ENCODE results near the gene SNRNP25.
"Not testable (repeated sequence)": the region's sequence is repeated elsewhere in the genome, so short reads cannot be mapped to it uniquely, and the experiment has no call there.

SNRNP25 gene

DNA sequence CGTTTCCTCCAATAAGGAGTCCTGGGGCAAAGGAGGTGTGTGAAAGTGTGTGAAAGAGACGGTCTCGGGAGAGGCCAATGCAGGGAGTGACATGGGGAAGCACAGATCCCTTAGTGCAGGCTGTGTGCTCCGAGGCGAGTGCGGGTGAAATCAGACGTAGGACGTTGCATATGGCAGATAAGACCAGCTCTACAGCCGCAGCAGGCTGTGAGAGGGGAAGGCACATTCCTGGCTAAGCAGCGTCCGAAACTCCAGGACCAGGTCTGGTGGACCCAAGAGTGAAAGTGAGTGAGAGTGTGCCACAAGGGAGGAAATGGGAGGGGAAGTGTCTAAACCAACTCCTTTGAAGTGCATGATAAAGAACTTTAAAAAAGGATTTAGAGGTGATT lies 11.6 kb upstream of the SNRNP25 start:
- no peak for DNase-seq

DNA sequence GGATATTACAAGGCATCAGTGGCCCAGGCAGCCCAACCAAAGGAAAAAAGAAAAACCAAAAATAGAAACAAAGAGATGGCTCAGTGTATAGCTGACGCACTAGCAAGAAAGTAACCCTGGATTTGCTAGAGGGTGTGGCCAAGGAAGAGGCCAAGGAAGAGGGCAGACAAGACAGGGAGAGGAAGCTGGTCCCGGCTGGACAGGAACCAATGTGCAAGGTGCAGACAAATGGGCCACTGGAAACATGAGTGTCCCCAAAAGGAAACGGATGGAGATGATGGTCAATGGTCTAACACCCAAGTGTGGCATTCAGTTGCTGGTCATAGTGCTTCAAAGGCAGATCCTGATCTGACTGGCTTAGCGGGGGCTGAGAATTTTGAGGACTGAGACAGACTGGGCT lies 10.9 kb upstream of the SNRNP25 start:
- DNase-seq = no peak

DNA sequence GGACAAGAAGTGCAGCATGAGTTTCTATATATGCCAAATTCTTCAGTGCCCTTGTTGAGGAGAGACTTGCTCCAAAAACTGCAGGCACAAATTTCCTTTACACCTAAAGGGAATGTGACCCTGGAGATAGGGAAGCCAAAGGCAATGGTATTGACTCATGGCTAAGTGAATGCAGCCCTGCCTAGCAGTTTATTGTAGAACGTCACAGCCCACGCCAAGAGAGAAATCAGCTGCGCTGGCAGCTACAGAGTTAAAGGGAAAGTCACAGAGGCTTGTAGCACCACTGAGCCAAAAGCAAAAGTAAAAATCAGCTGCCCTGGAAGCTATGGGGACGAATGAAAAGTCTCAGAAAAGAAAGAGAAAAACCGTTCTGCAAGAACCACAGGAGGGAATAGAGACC lies 10.3 kb upstream of the SNRNP25 start:
- DNase-seq = no peak

DNA sequence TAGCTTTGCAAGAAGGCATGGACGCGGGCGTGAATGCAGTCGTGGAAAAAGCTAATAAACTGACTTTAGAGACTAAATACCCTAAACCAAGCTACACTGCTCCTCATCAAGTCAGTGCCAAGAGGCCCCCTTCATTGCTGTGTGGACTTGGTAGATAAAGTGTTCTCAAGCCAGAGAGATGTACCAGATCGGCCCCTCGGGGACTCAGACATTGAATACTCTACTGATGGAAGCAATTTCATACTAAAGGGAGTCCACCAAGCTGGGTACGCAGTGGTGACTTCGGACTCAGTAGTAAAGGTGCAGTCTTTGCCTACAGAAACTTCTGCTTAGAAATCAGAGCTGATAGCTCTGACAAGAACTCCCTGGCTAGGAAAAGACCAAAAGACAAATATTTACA lies 9.0 kb upstream of the SNRNP25 start:
- DNase-seq = no peak

DNA sequence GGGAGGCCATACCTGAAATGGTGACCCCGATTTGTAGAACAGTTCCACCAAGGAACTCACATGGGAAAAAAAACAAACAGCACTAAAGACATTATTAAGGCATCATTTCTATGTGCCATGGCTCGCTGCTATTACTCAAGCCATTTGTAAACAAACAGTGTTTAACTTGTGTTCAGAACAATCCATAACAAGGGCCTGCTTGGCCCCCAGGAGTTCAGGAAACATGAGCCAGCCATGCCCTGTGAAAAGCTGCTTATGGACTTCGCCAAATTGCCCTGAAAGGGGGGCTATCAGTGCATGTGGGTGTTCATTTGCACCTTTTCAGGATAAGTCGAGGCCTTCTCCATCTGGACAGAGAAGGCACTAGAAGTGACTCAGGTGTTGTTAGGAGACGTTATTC lies 8.2 kb upstream of the SNRNP25 start:
- no peak for DNase-seq

DNA sequence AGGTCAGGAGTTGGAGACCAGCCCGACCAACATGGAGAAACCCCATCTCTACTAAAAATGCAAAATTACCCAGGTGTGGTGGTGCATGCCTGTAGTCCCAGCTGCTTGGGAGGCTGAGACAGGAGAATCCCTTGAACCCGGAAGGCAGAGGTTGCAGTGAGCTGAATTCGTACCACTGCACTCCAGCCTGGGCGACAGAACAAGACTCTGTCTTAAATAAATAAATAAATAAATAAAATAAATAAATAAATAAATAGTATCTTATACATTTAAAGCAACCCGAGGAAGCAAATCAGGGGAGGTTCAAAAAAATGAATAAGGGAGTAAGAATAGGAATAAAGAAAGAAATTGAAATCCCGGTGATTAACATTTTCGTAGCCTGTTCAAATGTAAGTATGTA lies 7.1 kb upstream of the SNRNP25 start:
- DNase-seq = not testable (repeated sequence)

DNA sequence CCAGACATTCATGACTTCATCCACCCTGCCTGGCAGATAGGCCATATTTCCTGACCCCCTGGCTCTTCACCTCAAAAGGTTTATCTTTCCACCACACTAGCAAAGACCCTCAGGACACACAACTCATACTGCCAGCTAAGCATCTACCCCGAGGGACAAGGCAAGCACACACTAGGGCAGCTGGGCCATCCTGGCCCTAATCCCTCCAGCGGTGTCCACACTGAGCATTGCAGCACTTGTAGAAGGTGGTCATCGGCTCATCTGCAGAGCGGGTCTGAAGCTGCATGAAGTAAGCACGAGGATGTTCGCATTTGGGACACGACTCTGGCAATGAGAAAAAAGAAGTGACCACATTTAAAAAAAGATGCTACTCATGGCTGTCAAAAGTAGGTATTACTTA lies 6.4 kb upstream of the SNRNP25 start:
- no peak for DNase-seq

DNA sequence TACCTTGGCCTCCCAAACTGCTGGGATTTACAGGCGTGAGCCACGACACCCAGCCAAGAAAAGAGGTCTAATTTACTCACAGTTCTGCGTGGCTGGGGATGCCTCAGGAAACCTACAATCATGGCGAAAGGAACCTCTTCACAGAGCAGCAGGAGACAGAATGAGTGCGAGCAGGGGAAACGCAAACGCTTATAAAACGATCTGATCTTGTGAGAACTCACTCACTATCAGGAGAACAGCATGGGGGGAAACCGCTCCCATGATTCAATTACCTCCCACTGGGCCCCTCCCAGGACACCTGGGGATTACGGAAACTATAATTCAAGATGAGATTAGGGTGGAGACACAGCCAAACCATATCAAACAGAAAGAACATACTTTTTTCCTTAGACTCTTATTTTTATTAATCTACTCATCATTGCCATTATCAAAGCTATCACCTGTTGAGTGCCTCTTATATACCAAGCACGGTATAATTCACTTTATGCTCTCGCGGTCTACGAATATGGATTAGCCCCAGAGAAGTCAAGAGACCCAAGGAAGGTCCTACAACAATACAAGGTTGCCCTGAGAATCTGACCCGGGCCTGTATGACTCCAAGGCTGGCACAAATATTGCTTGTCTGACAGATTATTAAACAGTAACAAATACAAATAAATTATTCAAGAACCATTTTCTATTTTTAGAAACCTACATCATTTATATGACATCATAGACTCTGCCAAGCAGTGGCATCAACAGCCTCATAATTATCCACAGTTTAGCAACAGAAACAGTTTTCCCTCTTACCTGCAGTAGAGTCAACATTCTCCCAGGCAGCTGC lies 2.6 kb upstream of the SNRNP25 start:
- no peak for DNase-seq

DNA sequence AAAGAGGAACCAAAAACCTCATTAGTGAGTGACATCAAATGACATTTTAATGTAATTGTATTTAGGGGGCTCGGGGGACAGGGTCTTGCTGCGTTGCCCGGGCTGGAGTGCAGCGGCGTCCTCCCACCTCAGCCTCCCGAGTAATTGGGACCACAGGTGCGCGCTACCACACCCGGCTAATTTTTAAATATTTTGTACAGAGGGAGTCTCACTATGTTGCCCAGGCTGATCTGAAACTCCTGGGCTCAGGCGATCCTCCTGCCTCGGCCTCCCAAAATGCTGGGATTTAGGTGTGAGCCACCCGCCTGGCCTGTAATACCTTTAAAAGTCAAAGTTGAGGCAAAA lies 581 bp downstream of the SNRNP25 start:
- DNase-seq = no peak

DNA sequence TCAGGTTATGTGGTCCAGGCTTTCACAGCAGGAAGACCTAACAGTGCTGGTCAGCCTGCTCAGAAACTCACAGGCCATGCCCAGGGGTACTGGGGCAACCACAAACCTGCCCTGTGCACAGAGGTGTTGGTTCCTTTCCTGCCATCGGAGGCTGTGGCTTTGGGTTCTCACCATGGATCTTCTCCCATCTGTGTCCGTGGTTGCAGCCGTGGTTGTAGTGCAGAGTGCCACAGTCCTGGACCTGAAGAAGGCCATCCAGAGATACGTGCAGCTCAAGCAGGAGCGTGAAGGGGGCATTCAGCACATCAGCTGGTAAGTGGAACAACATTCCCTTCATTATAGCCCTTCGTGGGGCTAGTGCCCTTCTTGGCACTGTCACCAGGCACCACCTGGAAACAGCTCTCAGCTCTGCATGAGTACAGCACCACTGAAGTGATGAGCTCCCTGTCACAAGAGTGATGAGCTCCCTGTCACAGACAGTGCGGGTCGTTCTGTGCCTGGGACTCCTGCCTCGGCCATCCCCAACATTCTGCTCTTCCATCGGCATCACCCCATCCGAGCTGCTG lies 2.0 kb downstream of the SNRNP25 start:
- no peak for DNase-seq

DNA sequence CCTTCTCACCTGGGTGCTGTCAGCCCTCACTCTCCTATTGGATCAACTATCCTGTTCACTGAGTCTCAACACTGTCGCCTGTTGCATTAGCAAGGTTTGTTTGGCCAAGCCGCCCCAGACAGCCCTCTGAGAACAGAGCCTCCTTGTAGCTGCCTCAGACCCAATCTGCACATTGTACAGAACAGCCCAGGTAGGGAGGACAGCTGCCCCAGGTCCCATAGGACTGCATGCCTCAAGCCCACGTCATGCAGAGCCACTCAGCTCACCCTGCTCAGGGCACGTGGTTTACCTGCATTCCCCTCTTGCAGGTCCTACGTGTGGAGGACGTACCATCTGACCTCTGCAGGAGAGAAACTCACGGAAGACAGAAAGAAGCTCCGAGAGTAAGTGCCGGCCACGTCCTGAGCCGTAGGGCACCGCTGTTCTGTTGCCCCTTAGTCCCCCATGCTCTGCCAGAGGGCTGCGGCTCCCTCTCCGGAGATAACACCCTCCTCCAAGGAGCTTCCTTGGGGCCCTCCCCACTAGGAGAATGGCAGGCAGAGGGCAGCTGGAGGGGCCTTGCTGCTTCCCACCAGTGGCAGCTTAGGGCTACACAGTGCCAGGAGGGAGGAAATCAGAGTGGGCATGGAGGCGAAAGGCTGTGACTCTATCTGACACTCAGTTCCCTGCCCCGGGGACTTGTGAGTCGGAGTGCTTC lies 2.8 kb downstream of the SNRNP25 start:
- DNase-seq = no peak

DNA sequence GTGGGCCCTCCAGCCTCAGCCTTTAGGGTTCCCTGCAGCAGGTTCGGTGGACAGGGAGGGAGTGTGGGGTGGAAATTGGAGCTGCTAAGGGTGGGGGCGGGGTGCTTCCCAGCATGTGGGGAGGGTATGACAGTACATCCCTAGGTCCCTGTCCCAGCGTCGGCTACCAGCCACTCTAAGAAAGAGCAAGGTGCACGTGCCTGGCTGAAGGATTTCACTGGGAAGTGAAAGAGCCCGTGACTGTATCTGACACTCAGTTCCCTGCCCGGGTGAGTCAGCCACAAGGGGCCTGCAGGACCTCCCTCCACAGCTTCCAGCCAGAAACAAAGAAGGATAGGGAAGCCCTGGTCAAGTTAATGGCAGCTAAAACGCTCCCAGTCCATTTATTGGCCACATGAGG lies 4.1 kb downstream of the SNRNP25 start:
- no peak for DNase-seq

DNA sequence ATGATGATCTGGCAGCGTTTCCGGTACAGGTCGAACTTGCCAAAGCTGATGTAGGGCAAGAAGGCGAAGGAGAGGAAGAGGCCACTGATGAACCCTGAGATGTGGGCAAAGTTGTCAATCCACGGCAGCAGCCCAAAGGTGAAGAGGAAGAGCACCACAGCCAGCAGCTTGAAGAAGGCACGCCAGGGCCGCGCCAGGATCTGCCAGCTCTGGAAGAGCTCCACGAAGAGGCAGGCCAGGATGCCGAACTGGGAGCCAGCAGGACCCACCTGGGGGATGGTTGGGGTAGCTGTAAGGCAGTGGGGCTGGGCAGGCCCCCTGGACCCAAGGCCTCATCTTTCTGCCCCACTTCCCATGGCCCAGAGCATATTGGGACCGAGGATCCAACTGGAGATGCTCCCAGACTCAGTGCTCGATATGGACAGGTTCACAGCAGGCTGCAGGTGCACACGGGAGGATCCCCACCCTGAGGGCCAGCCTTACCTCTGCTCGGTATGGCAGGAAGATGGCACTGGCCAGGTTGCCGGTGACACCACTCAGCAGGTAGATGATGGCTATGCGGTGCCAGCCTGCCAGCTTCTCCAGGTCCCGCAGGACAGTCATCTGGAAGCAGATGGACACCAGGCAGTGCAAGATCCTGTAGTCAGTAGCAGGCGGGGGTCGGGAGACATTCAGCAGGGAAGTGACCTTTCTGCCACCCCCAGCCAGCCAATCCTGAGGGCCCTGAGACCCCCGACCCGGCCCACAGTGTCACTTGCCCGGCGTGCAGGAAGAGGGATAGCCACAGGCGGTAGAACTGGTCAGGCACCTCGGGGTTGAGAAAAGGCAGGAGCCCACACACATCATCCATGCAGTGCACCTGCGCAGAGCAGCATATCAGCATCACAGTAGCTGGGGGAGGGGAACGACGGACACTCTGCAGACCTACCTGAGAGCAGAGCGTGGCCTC lies 5.1 kb downstream of the SNRNP25 start:
- DNase-seq = no peak

DNA sequence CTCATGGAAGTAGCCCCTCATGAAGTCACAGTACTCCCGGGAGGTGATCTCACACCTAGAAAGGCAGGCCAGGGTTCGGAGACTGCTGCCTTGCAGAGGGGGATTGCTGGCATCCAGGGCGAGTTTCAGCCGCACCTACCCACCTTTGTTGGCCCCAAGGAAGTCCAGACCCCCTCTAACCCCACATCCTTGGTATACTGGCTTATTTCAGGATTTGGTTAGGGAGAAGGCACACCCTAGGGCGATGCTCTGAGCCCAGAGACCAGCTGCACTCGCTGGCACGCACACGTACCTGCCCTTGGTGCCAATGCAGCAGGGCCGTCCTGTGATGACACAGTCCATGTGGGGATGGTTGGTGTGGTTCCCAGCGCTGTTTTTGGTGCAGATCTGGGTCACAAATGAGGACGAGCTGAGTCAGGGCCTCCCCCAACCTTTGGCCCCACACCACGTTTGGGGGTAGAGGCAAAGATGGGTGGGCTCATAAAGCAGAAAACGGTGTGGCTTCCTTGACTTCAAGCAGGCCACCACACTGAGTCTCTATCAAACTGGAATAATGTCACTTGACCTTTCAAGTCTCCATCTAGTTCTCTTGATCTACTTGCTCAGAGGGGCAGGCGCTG lies 5.9 kb downstream of the SNRNP25 start:
- DNase-seq = no peak

DNA sequence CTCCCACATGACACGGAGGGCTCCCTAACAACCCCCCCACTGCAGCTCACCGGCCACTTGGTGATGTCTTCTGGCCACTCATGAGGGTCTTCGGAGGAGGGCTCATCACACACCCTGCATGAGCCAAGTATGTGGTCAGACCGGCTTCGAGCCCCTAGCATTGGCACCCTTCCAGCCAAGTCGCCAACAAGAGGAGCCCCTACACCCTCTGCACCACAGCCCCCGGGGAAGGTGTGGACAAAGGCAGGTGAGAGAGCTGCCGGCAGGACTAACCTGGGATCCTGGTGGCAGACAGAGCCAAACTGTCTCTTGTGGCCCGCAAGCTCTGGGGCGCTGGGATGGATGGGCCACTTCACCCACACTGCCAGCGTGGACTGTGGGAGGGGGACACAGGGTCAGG lies 6.5 kb downstream of the SNRNP25 start:
- DNase-seq = no peak

DNA sequence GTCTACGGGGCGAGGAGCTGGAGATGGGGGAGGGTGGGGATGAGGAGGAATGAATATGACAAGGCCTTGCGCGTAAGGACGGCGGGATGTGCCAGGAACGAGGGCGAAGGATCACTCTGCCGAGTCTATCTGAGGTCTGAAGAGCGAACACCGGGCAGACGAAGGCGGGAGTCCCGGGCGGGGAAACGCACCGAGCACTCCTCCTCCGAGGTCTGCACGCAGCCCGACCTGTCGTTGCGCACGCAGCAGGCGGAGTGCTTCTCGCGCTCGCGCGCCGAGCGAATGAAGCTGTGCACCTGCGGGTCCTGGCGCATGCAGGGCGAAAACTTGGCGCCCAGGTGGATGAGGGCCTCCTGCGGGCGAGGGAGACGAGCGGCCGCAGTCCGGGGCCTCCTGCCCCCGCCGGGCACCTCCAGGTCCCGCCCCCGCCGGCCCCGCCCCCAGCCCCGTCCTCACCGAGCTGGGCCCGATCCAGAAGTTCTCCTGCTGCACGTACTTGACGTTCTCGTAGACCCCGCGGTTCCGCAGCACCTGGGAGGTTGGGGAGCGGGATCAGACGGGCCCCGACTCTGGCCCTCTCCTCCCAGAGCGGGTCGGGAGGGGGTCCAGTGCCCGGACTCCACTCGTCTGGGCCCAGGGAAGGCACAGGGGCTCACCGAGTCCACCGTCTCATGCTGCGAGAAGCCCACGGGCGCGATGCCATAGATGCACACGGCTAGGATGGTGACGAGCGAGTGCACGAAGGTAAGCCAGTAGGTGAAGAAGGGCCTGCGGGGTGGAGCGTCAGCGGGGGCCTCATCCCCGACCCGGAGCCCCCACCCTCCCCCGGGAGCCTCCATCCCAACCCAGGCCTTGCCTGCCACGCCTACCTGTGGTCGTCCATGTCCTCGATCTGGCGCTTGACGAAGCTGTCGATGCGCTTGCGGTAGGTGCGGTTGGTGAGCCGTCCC lies 7.6 kb downstream of the SNRNP25 start:
- DNase-seq = no peak

DNA sequence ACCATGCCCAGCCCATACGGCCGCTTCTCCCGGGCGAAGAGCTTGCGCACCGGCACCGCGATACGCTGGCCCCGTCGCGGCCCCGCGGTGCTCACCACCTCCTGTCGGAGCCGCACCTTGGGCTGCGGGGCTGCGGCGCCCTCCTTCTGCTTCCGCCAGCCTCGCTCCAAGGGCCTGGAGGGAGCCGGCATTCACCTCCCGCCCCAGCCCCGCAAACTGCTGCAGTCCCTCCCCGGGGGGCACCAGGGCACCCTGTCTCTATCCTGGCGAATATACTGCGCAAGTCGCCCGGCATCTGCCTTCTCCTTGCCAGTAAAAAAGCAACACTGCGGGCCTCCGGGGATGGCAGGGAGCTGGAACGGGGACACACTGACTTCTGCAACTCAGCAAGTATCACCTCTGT lies 8.3 kb downstream of the SNRNP25 start:
- DNase-seq = no peak

DNA sequence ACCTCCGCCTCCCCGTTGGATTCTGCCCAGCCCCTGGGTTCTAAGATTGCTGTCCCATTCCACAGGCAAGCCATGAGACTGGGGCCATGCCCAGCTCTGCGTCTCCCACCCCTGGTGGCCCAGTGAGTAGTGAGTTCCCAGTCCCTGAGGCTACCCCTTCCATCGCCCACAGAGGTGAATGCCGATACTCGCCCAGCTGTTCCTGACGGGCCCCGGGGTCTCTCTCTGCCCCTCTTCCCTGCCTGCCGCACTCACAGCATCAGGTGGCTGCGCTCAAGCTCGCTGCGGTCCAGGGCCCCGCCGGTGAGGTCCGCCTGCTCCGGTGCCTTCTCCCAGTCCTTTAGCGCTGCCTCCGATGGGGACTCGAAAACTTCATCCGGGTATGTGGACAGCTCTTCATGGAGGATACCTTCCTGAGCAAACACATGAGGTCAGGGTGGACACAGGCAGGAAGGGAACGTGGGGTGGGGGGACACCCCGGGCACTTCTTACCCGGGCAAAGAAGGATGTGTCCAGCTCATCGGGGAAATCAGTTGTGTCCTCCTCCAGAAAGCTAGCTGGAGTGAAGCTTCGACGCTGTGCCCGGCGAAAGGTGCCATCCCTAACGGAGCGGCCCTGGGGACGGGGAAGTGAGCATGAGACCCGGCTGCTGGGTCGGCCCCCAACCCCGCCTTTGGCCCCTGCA lies 8.8 kb downstream of the SNRNP25 start:
- no peak for DNase-seq

DNA sequence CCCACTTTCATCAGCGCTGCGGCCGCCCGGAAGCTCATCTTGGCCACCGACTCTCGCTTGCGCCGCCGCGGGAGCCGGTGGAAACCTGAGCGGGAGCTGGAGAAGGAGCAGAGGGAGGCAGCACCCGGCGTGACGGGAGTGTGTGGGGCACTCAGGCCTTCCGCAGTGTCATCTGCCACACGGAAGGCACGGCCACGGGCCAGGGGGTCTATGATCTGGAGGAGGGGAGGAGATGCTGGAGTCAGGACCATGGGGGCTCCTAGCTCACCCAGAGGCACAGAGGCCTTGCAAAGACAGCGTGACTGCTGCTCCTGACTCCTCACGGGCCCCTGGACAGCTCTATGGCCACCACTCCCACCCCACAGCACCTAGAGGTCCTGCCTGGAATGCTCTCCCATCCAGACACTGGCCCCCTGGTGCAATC lies 9.4 kb downstream of the SNRNP25 start:
- no peak for DNase-seq

DNA sequence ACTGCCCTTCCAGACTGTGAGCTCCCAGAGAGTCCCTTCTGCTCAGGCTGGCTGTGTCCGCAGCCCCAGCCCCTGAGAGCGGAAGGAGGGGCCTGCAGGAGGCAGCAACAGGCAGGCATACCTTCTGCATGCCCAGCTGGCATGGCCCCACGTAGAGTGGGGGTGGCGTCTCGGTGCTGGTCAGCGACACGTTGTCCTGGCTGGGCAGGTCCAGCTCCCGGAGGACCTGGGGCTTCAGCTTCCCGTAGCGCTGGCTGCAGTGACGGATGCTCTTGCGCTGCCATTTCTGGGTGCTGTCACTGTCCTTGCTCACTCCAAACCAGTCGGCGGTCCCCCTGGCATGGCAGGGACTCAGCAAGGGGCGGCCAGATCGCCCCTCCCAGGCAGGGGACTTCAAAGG lies 9.8 kb downstream of the SNRNP25 start:
- no peak for DNase-seq
